ENCODE measurements around the gene COL1A1.

DNA sequence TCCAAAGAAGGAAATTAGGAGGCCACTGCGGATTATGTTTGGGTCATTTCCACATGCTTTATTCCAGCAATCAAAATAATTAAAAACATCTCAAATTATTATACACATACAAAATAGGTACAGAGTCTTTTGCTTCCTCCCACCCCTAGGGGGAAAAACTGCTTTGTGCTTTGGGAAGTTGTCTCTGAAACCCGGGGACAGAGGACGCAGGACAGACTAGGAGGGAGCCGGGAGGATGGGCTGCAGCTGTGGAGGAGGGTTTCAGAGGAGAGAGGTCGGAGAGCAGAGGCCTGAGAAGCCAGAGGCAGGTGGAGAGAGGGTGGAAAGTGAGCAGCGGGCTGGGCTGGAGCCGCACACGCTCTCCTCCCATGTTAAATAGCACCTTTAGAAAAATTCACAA is 17.4 kb downstream of the COL1A1 start:
- TF ChIP-seq, protein P1, sequence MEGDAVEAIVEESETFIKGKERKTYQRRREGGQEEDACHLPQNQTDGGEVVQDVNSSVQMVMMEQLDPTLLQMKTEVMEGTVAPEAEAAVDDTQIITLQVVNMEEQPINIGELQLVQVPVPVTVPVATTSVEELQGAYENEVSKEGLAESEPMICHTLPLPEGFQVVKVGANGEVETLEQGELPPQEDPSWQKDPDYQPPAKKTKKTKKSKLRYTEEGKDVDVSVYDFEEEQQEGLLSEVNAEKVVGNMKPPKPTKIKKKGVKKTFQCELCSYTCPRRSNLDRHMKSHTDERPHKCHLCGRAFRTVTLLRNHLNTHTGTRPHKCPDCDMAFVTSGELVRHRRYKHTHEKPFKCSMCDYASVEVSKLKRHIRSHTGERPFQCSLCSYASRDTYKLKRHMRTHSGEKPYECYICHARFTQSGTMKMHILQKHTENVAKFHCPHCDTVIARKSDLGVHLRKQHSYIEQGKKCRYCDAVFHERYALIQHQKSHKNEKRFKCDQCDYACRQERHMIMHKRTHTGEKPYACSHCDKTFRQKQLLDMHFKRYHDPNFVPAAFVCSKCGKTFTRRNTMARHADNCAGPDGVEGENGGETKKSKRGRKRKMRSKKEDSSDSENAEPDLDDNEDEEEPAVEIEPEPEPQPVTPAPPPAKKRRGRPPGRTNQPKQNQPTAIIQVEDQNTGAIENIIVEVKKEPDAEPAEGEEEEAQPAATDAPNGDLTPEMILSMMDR (IDR thresholded peaks at IDR 0.05), result peak in 2 of 6 experiments; percentile 12 to 22
- no peak for TF ChIP-seq POLR2A (IDR thresholded peaks at IDR 0.05)
